Measurements from ENCODE around the gene MTCL1.

DNA sequence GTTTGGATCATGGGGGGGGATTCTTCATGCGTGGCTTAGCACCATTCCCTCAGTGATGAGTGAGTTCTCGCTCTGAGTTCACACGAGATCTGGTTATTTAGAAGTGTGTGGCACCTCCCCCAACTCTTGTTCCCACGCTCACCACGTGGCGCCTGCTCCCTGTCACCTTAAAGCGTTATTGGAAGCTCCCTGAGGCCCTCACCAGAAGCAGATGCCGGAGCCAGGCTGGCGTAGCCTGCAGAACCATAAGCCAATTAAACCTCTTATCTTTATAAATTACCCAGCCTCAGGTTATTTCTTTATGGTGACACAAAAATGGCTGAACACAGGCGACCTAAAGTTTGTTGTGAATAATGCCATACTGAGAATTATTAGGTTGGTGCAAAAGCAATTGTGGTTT is 10.5 kb upstream of the MTCL1 start:
- no peak for TF ChIP-seq SUZ12 (IDR thresholded peaks at IDR 0.05; ENCODE audit: extremely low read depth, insufficient read depth, insufficient read length)
- TF ChIP-seq ZNF274 (IDR thresholded peaks at IDR 0.05; ENCODE audit: low read depth, low read length): no peak
- TF ChIP-seq YY1 (IDR thresholded peaks at IDR 0.05; ENCODE audit: insufficient read depth, insufficient read length): no peak

Data from NT2/D1 (cell line).